ENCODE measurements around the gene TNK1.

TNK1 gene

DNA sequence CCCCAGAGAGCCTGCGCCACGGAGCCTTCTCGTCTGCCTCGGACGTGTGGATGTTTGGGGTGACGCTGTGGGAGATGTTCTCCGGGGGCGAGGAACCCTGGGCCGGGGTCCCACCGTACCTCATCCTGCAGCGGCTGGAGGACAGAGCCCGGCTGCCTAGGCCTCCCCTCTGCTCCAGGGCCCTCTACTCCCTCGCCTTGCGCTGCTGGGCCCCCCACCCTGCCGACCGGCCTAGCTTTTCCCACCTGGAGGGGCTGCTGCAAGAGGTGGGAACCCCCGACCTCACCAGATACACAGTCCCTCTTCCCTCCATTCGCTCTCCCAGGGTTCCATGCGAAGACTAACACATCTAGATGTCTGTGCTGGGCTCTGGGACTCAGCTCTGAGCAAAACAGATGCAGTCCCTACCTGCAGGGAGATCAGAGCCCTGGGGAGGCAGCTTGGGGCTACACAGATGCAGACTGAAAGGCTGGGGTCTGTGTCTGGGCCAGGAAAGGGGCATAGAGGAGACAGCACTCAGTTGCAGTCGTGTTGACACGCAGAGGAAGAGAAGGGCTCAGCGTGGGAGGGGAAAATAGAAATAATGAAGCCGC is 3.7 kb downstream of the TNK1 start:
- no peak overlapping the region for H3K27ac ChIP-seq
- TF ChIP-seq, protein P1, sequence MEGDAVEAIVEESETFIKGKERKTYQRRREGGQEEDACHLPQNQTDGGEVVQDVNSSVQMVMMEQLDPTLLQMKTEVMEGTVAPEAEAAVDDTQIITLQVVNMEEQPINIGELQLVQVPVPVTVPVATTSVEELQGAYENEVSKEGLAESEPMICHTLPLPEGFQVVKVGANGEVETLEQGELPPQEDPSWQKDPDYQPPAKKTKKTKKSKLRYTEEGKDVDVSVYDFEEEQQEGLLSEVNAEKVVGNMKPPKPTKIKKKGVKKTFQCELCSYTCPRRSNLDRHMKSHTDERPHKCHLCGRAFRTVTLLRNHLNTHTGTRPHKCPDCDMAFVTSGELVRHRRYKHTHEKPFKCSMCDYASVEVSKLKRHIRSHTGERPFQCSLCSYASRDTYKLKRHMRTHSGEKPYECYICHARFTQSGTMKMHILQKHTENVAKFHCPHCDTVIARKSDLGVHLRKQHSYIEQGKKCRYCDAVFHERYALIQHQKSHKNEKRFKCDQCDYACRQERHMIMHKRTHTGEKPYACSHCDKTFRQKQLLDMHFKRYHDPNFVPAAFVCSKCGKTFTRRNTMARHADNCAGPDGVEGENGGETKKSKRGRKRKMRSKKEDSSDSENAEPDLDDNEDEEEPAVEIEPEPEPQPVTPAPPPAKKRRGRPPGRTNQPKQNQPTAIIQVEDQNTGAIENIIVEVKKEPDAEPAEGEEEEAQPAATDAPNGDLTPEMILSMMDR (conservative IDR thresholded peaks at IDR 0.05), result no peak
- no peak for TF ChIP-seq ZFX (IDR thresholded peaks at IDR 0.05)

DNA sequence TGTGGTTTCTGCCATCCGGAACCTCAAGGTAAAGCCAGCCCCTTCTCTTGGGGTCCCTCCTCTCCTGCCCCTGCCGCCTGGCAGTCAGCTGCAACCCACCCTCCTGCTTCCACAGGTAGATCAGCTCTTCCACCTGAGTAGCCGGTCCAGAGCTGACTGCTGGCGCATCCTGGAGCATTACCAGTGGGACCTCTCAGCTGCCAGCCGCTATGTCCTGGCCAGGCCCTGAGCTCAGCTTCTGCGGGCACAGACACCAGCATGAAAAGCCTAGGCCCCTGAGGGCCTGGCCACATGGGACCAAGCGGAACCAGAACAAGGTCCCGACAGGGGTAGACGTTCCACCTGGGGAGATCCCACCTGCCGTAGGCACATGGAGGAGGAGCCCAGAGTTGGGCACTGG is 8.0 kb downstream of the TNK1 start:
- TF ChIP-seq ZFX (IDR thresholded peaks at IDR 0.05), result no peak
- TF ChIP-seq, protein P1 (conservative IDR thresholded peaks at IDR 0.05), result no peak
- H3K27ac ChIP-seq, result no peak overlapping the region

DNA sequence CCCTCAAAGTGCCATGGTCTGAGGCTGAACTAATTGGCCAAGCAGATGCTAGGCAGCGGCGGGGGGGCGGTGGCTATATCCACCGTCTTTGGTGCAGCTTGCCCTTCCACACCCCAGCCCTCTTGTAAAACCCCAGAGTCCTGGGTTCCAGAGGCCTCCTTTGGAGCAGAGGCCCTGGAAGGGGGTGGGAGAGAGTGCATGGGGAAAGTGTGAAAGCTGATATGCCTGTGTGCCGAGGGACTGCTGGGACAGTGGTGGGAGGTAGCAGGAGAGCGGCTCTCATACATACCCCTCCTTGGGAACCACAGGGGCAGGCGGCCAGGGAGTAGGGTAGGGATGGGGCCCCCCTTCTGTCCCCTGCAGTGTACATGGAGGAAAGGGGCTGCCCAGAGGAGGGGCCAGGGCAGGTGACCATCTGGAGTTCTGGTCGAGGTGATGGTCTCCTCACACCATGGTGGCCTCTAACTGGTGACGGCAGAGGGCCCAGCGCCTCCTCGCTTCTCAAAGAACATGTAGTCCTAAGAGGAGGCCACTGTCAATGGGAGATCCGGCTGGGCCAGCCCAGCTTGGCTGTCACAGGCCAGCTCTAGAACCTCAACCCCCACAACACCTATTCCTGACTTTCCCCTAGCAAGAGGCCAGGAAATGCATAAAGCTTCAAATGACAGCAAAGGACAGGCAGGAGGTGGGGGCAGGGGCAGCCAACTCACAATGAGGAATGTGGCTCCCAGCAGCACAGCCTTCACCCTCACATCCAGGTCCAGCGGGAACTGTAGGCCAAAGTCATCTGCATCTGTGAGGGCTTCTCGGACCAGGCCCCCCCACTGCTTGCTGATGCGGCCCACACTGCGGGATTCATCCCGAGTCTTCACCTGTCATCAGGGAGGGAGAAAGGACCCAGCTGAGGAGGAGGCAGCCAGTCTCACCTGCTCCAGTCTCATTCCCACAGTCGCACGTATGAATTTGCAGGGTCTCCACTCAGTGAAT is 9.3 kb downstream of the TNK1 start:
- TF ChIP-seq ZFX (IDR thresholded peaks at IDR 0.05), result no peak
- TF ChIP-seq, protein P1 (conservative IDR thresholded peaks at IDR 0.05), result no peak
- no peak overlapping the region for H3K27ac ChIP-seq

DNA sequence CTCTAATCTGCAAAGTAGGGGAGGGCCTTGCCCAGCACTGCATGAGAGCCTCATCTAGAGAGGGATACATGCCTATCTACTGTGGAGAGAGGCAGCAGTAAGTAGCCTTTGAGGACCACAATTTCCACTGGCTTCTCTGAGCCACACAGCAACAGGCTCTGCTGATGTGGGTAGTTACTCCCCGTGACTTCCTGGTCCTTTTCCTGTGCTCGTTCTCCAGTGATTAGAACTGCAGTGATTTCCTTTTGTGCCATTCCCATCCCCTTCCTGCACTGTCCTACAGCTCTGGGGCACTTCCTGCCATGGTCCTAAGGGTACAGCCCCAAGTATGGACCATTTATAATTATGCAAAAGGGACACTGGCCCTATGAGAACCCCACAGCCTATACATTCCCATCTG is 10.4 kb downstream of the TNK1 start:
- no peak overlapping the region for H3K27ac ChIP-seq
- TF ChIP-seq ZFX (IDR thresholded peaks at IDR 0.05), result no peak
- TF ChIP-seq, protein P1 (conservative IDR thresholded peaks at IDR 0.05), result no peak

DNA sequence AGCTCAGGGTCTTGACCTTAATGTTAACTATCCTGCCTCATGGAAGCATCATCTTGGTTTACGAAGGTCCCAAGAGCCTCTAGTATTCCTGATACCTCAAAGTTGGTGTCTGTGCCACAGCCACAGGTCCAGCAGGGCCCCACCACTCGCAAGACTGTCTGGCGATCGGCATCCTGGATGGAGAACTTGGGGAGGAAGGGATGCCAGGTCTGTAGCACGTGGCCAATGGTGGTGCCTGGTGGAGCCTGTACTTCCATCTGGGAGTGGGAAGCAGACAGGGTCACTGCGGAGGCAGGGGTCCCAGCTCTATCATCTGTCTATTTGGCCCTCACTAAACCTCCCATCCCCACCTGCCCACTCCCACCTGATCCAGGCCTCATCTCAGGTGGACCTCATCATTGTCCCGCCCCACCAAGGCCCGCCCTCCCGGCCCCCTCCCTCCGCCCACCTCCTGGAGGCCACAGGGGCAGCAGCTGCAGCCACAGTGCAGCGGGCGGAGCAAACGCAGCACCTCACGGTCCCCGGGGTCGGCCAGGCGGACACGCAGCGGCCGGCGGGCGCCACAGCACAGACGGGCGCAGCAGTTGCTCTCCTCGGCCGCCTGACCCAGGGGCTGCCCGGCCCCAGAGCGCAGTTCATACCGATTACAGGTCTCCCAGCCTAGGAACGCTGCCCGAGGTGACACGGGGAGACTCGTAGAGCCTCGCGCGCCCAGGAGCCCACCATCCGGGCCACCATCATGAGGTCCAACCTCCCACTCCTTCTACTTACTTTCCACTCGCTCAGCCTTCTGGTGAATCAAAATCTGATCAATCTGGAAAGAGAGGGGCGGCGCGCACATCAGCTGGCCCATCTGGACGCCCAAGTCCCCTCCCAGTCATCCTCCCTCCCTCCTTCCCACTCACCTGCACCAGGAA is 12.1 kb downstream of the TNK1 start:
- TF ChIP-seq ZFX (IDR thresholded peaks at IDR 0.05), result no peak
- TF ChIP-seq, protein P1 (conservative IDR thresholded peaks at IDR 0.05), result no peak
- H3K27ac ChIP-seq, result no peak overlapping the region

DNA sequence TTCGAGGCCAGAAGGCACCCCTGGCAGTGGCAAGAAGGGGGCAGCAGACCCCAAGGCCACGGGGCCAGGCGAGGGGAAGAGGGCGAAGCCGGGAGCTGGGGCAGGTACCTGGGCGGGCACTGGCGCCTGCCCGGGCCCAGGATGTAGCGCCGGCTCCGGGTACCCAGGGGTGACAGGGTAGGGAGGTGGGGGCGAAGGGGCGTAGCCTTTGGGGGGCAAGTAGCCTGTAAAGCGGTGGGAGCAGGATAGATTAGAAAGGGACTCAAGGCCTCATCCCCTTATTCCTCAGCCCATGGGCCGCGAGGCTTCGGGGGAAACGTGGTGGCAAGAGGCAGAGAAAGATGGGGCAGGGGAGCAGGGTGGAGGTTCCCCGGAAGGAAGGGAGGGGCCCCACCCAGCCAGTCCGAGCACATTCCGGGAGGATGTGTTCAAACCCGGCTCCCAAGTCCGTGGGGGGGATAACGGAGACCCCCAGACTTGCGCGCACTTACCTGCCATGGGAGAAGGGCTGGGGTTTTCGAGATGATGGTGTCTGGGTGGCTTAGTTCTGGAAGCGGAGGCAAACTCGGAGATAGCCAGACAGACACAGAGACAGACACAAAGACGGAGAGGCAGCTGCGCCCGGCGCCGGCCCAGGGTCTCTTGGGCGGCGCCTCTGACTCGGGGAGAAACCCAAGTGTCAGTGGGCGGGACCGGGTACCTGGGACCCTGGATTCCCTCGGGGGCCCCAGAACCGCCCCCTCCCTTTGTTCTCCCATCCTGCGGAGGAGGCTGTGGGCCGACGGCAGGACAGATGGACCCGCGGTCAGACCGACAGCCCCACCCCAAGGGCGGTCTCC is 12.9 kb downstream of the TNK1 start:
- TF ChIP-seq ZFX (IDR thresholded peaks at IDR 0.05), result no peak
- TF ChIP-seq, protein P1 (conservative IDR thresholded peaks at IDR 0.05), result no peak
- H3K27ac ChIP-seq, result peak overlapping the region; percentile 82

Measured in C4-2B (cell line).